Liver (tissue), 9 donors: Measurements from ENCODE around the gene HAPLN2. TPM values are rescaled to one million over a fixed set of nuclear protein-coding genes. Genes with fewer than 3 reads are reported as not detected.

Experiments used
- DNase-seq: peaks from one replicate; pipeline ENCODE4 v3.0.0-alpha.2; 2017; ENCODE audit warnings: low spot score
- H3K27ac ChIP-seq, 2 donors: one replicate each; pipeline ENCODE4 v1.7.0; 2013; ENCODE audit warnings: inconsistent platforms in 2 of 2, low read length in 2 of 2, control low read depth in 1 of 2, low read depth in 1 of 2, mild to moderate bottlenecking in 1 of 2
- H3K27me3 ChIP-seq, 4 donors: one replicate each; pipeline versions ENCODE4 v1.6.1 to v1.7.0; 2013; ENCODE audit warnings: low read length in 3 of 4, inconsistent platforms in 1 of 4, mild to moderate bottlenecking in 1 of 4, moderate library complexity in 1 of 4; ENCODE audit not compliant: control insufficient read depth in 4 of 4, insufficient read depth in 4 of 4
- H3K36me3 ChIP-seq, 4 donors: one replicate each; pipeline versions ENCODE4 v1.6.1 to v1.7.0; 2013; ENCODE audit warnings: low read length in 3 of 4, mild to moderate bottlenecking in 3 of 4, low read depth in 1 of 4, moderate library complexity in 1 of 4; ENCODE audit not compliant: control insufficient read depth in 4 of 4, insufficient read depth in 3 of 4
- H3K4me1 ChIP-seq, 4 donors: one replicate each; pipeline versions ENCODE4 v1.6.1 to v1.7.0; 2013; ENCODE audit warnings: low read length in 3 of 4, mild to moderate bottlenecking in 3 of 4, moderate library complexity in 1 of 4; ENCODE audit not compliant: control insufficient read depth in 4 of 4, insufficient read depth in 4 of 4
- H3K4me3 ChIP-seq, 3 donors: one replicate each; pipeline versions ENCODE4 v1.6.1 to v1.7.0; 2013; ENCODE audit warnings: low read length in 3 of 3, control low read depth in 1 of 3, low read depth in 1 of 3, mild to moderate bottlenecking in 1 of 3
- H3K9ac ChIP-seq, 2 donors: one replicate each; pipeline ENCODE4 v1.7.0; 2013; ENCODE audit warnings: low read length in 2 of 2, mild to moderate bottlenecking in 2 of 2, moderate library complexity in 2 of 2, control low read depth in 1 of 2, low read depth in 1 of 2
- H3K9me3 ChIP-seq, 4 donors: one replicate each; pipeline versions ENCODE4 v1.6.1 to v1.7.0; 2013; ENCODE audit warnings: low read length in 3 of 4; ENCODE audit not compliant: control insufficient read depth in 4 of 4
- EGR1 ChIP-seq, 2 donors: IDR thresholded peaks; 2 replicates each; pipeline ENCODE4 v1.6.1; 2016 to 2018; ENCODE audit warnings: antibody characterized with exemption in 2 of 2, low read depth in 2 of 2
- FOXA2 ChIP-seq: IDR thresholded peaks from 2 replicates; pipeline ENCODE4 v1.6.1; 2016; ENCODE audit warnings: antibody characterized with exemption
- GABPA ChIP-seq, 2 donors: IDR thresholded peaks in 1 of 2; conservative IDR thresholded peaks in 1 of 2; 2 replicates each; pipeline ENCODE4 v1.6.1; 2016; ENCODE audit warnings: antibody characterized with exemption in 2 of 2, mild to moderate bottlenecking in 1 of 2, moderate library complexity in 1 of 2
- HNF4A ChIP-seq, 2 donors: conservative IDR thresholded peaks; 2 replicates each; pipeline ENCODE4 v1.6.1; 2016; ENCODE audit warnings: antibody characterized with exemption in 2 of 2, mild to moderate bottlenecking in 2 of 2
- JUND ChIP-seq, 2 donors: IDR thresholded peaks; 2 replicates each; pipeline ENCODE4 v1.6.1; 2016; ENCODE audit warnings: antibody characterized with exemption in 2 of 2
- NR2F2 ChIP-seq: IDR thresholded peaks from 2 replicates; pipeline ENCODE4 v1.6.1; 2016; ENCODE audit warnings: antibody characterized with exemption
- RAD21 ChIP-seq, 2 donors: IDR thresholded peaks; 2 replicates each; pipeline ENCODE4 v1.6.1; 2016; ENCODE audit warnings: antibody characterized with exemption in 2 of 2, mild to moderate bottlenecking in 2 of 2
- RXRA ChIP-seq, 2 donors: IDR thresholded peaks; 2 replicates each; pipeline ENCODE4 v1.6.1; 2017 to 2018; ENCODE audit warnings: antibody characterized with exemption in 2 of 2, mild to moderate bottlenecking in 1 of 2
- SP1 ChIP-seq: IDR thresholded peaks from 2 replicates; pipeline ENCODE4 v1.6.1; 2018; ENCODE audit warnings: antibody characterized with exemption, mild to moderate bottlenecking
- TAF1 ChIP-seq: conservative IDR thresholded peaks from 2 replicates; pipeline ENCODE4 v1.6.1; 2016; ENCODE audit warnings: antibody characterized with exemption, mild to moderate bottlenecking
- YY1 ChIP-seq: IDR thresholded peaks from 2 replicates; pipeline ENCODE4 v1.6.1; 2016; ENCODE audit warnings: antibody characterized with exemption, mild to moderate bottlenecking
- WGBS: extraction: QIAGEN DNeasy Blood & Tissue Kit; methylation state at CpG from one replicate; pipeline ENCODE4 v1.1.7; 2013; 5-methylcytosine and 5-hydroxymethylcytosine counted together
- polyA plus RNA-seq, 2 donors: library from polyadenylated mRNA; stranded (reverse) in 1 of 2; unstranded in 1 of 2; fragments of 200-250 nt in 1 of 2; fragments of >200 nt in 1 of 2; fragmentation: Nextera tagmentation in 1 of 2; extraction: Ambion mirVana in 1 of 2; gene quantifications; one replicate each; pipeline versions ENCODE4 v1.2.1 to v1.2.3, GENCODE V29; 2013 to 2015
- total RNA-seq, 2 donors: library from RNA; depleted of rRNA; stranded (reverse); fragments of >200 nt; gene quantifications; one replicate each; pipeline ENCODE4 v1.2.3, GENCODE V29; 2014
- TF ChIP-seq, protein P1 (sequence below): IDR thresholded peaks from 2 replicates; pipeline ENCODE4 v1.6.1; 2016; ENCODE audit warnings: antibody characterized with exemption
- TF ChIP-seq, protein P2 (sequence below): IDR thresholded peaks from 2 replicates; pipeline ENCODE4 v1.6.1; 2016; ENCODE audit warnings: antibody characterized with exemption
- TF ChIP-seq, protein P3 (sequence below): IDR thresholded peaks from 2 replicates; pipeline ENCODE4 v1.6.1; 2016; ENCODE audit warnings: antibody characterized with exemption
- TF ChIP-seq, protein P4 (sequence below): fragments of 150-350 bp; IDR thresholded peaks from 2 replicates; pipeline ENCODE4 v1.5.1; 2017; ENCODE audit warnings: improper control_type of control experiment, low read depth, low read length; ENCODE audit not compliant: missing input control
- TF ChIP-seq, protein P5 (sequence below): IDR thresholded peaks from 2 replicates; pipeline ENCODE4 v1.6.1; 2016; ENCODE audit warnings: antibody characterized with exemption, mild to moderate bottlenecking
- donor health status: healthy.
- donor health status: healthy.
- donor health status: healthy.
- donor health status: healthy.
- donor health status: healthy.

Gene HAPLN2
- total and polyA plus RNA-seq, 4 donors: 0.03 to 0.08 TPM; not detected in 2

DNA sequence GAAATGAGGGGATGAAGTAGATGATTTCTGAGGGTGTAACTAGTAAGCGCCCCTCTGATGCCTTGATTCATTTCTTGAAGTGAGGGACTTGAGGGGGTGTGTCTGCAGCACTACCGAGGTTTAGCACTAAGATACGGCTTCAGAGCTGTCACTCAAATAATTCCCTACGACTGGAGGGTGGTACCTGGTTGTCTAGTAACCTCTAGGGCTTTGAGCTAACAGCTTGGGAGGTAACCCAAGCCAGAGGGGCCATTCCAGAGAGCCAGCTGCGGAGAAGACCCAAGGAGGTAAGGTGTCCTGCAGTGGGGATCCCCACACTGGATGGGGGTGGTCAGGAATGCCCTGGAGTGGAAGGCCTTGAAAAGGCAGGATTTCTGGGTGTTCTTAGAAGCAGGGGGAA, 39.7 kb upstream of the HAPLN2 start, which contains the start of gene TTC24:
TTC24 (plus strand) TSS at position 252 of the 400 bp plus-strand sequence. CDS start 1,642 bp downstream, outside the sequence.
- Histone ChIP-seq H3K9ac (no peak within 1 kb of the TSS), H3K4me1 (no peaks in the 10 kb centered on the region), H3K4me3 (no peak within 1 kb of the TSS), H3K27me3 (no peaks in the 10 kb centered on the region), H3K36me3 (no peaks in the 10 kb centered on the region), H3K9me3 (no peaks in the 10 kb centered on the region), H3K27ac (no peak within 1 kb of the TSS)
- no peak for DNase-seq
- 77% methylated on average over 5 of the region's 5 CpGs for WGBS
- TF ChIP-seq, protein P1, sequence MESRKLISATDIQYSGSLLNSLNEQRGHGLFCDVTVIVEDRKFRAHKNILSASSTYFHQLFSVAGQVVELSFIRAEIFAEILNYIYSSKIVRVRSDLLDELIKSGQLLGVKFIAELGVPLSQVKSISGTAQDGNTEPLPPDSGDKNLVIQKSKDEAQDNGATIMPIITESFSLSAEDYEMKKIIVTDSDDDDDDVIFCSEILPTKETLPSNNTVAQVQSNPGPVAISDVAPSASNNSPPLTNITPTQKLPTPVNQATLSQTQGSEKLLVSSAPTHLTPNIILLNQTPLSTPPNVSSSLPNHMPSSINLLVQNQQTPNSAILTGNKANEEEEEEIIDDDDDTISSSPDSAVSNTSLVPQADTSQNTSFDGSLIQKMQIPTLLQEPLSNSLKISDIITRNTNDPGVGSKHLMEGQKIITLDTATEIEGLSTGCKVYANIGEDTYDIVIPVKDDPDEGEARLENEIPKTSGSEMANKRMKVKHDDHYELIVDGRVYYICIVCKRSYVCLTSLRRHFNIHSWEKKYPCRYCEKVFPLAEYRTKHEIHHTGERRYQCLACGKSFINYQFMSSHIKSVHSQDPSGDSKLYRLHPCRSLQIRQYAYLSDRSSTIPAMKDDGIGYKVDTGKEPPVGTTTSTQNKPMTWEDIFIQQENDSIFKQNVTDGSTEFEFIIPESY: no peak
- TF ChIP-seq SP1 (no peak), NR2F2 (no peak), HNF4A (conservative IDR thresholded peaks at IDR 0.05) (no peak), GABPA (IDR thresholded peaks at IDR 0.05 in 1 of 2, conservative IDR thresholded peaks at IDR 0.05 in 1 of 2) (no peak), RAD21 (IDR thresholded peaks at IDR 0.05) (no peak), JUND (IDR thresholded peaks at IDR 0.05) (no peak), YY1 (no peak), RXRA (IDR thresholded peaks at IDR 0.05) (no peak), FOXA2 (no peak), TAF1 (no peak)
- TF ChIP-seq, protein P2, sequence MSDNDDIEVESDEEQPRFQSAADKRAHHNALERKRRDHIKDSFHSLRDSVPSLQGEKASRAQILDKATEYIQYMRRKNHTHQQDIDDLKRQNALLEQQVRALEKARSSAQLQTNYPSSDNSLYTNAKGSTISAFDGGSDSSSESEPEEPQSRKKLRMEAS: no peak
- TF ChIP-seq, protein P3, sequence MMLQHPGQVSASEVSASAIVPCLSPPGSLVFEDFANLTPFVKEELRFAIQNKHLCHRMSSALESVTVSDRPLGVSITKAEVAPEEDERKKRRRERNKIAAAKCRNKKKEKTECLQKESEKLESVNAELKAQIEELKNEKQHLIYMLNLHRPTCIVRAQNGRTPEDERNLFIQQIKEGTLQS: no peak
- TF ChIP-seq, protein P4, sequence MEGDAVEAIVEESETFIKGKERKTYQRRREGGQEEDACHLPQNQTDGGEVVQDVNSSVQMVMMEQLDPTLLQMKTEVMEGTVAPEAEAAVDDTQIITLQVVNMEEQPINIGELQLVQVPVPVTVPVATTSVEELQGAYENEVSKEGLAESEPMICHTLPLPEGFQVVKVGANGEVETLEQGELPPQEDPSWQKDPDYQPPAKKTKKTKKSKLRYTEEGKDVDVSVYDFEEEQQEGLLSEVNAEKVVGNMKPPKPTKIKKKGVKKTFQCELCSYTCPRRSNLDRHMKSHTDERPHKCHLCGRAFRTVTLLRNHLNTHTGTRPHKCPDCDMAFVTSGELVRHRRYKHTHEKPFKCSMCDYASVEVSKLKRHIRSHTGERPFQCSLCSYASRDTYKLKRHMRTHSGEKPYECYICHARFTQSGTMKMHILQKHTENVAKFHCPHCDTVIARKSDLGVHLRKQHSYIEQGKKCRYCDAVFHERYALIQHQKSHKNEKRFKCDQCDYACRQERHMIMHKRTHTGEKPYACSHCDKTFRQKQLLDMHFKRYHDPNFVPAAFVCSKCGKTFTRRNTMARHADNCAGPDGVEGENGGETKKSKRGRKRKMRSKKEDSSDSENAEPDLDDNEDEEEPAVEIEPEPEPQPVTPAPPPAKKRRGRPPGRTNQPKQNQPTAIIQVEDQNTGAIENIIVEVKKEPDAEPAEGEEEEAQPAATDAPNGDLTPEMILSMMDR: no peak

DNA sequence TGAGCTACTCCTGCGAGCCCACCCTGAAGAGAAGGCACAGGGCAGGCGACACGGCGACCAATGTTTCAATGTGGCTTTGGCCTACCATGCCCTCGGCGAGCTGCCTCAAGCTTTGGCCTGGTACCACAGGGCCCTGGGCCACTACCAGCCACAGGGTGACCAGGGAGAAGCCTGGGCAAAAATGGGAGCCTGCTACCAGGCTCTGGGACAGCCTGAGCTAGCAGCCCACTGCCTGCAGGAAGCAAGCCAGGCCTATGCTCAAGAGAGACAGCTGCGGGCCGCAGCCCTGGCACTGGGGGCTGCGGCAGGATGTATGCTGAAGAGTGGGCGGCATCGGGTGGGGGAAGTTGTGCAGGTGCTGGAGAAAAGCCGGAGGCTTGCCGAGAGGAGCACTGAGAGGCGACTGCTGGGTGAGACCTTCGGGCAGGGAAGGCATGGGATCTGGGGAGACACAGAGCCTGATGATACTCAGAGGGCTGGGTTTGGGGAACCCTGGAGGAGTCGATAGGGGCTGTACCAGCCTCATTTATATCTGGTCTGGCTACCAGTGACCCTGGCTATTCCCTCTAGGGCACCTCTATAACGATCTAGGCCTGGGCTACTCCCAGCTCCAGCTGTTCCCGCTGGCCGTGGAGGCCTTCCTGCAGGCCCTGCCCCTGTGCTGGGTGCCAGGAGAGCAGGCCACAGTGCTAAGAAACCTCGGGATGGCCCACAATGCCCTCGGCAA, 37.4 kb upstream of the HAPLN2 start:
- 79% methylated on average over 21 of the region's 21 CpGs for WGBS
- Histone ChIP-seq H3K9me3 (no peaks in the 10 kb centered on the region), H3K36me3 (no peaks in the 10 kb centered on the region), H3K9ac (no peak overlapping the region), H3K27me3 (peaks cover 0 to 2% (median 0%) of the 10 kb centered on the region in 4 donors), H3K4me3 (no peak overlapping the region), H3K4me1 (no peaks in the 10 kb centered on the region), H3K27ac (no peak overlapping the region)
- DNase-seq: no peak
- TF ChIP-seq, protein P2: no peak
- TF ChIP-seq FOXA2: no peak
- TF ChIP-seq, protein P1: no peak
- TF ChIP-seq, protein P5, sequence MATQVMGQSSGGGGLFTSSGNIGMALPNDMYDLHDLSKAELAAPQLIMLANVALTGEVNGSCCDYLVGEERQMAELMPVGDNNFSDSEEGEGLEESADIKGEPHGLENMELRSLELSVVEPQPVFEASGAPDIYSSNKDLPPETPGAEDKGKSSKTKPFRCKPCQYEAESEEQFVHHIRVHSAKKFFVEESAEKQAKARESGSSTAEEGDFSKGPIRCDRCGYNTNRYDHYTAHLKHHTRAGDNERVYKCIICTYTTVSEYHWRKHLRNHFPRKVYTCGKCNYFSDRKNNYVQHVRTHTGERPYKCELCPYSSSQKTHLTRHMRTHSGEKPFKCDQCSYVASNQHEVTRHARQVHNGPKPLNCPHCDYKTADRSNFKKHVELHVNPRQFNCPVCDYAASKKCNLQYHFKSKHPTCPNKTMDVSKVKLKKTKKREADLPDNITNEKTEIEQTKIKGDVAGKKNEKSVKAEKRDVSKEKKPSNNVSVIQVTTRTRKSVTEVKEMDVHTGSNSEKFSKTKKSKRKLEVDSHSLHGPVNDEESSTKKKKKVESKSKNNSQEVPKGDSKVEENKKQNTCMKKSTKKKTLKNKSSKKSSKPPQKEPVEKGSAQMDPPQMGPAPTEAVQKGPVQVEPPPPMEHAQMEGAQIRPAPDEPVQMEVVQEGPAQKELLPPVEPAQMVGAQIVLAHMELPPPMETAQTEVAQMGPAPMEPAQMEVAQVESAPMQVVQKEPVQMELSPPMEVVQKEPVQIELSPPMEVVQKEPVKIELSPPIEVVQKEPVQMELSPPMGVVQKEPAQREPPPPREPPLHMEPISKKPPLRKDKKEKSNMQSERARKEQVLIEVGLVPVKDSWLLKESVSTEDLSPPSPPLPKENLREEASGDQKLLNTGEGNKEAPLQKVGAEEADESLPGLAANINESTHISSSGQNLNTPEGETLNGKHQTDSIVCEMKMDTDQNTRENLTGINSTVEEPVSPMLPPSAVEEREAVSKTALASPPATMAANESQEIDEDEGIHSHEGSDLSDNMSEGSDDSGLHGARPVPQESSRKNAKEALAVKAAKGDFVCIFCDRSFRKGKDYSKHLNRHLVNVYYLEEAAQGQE: no peak
- TF ChIP-seq GABPA (IDR thresholded peaks at IDR 0.05 in 1 of 2, conservative IDR thresholded peaks at IDR 0.05 in 1 of 2): no peak
- no peak for TF ChIP-seq SP1
- no peak for TF ChIP-seq RAD21 (IDR thresholded peaks at IDR 0.05)
- TF ChIP-seq, protein P4: no peak
- no peak for TF ChIP-seq JUND (IDR thresholded peaks at IDR 0.05)
- no peak for TF ChIP-seq YY1
- TF ChIP-seq NR2F2: no peak
- TF ChIP-seq EGR1 (IDR thresholded peaks at IDR 0.05; ENCODE audit: low read depth in 2 of 2): no peak
- no peak for TF ChIP-seq RXRA (IDR thresholded peaks at IDR 0.05)
- no peak for TF ChIP-seq TAF1
